Left lung (tissue), 10 donors: Measurements from ENCODE around the gene OVCH2. TPM values are rescaled to one million over a fixed set of nuclear protein-coding genes. Genes with fewer than 3 reads are reported as not detected.

Source experiments
- ATAC-seq: fragments of 200-7000 bp; cut with Tn5 transposase; one replicate; pipeline ENCODE4 v1.9.1; 2020; ENCODE audit warnings: moderate library complexity
- DNase-seq, 4 donors: peaks; one replicate each; pipeline ENCODE4 v3.0.0-alpha.2; 2013 to 2020
- H3K27ac ChIP-seq, 2 donors: fragments of 200-600 bp; sonication (generic) in 1 of 2; one replicate each; pipeline versions ENCODE4 v1.5.0 to v1.8.0; 2020 to 2021
- H3K27me3 ChIP-seq, 2 donors: fragments of 200-600 bp; sonication (generic) in 1 of 2; one replicate each; pipeline versions ENCODE4 v1.5.0 to v1.8.0; 2020 to 2021
- H3K36me3 ChIP-seq, 2 donors: fragments of 200-600 bp; sonication (generic) in 1 of 2; one replicate each; pipeline versions ENCODE4 v1.5.0 to v1.8.0; 2020 to 2021
- H3K4me1 ChIP-seq, 2 donors: fragments of 200-600 bp; one replicate each; pipeline ENCODE4 v1.8.0; 2021
- H3K4me3 ChIP-seq, 2 donors: fragments of 200-600 bp; sonication (generic) in 1 of 2; one replicate each; pipeline versions ENCODE4 v1.5.0 to v1.8.0; 2020 to 2021; ENCODE audit warnings: mild to moderate bottlenecking in 1 of 2
- H3K9me3 ChIP-seq, 2 donors: fragments of 200-600 bp; sonication (generic) in 1 of 2; one replicate each; pipeline versions ENCODE4 v1.5.0 to v1.8.0; 2020 to 2021
- intact Hi-C, 2 donors: fragments of 100-400 bp; cut with DNase I; formaldehyde crosslinking; loops; one replicate each; pipeline versions ENCODE4 v1.11.2 to v1.14.2; 2022
- polyA plus RNA-seq, 6 donors: library from polyadenylated mRNA; unstranded; fragments of 120-200 nt; gene quantifications; one replicate each; pipeline ENCODE4 v1.2.1, GENCODE V29; 2013; ENCODE audit not compliant: insufficient read length in 6 of 6
- total RNA-seq, 2 donors: library from RNA; stranded (reverse); fragmentation: NEBNext Ultra II Directional; extraction: Animal tissue kit (Norgen Biotek cat#: 25700); gene quantifications; one replicate each; pipeline ENCODE4 v1.2.1, GENCODE V29; 2021
- TF ChIP-seq, protein P1 (sequence below), 2 donors: fragments of 200-600 bp; sonication (generic) in 1 of 2; IDR thresholded peaks; one replicate each; pipeline versions ENCODE4 v1.5.0 to v1.8.0; 2021; ENCODE audit warnings: antibody characterized with exemption in 2 of 2
- donor health status: DM: no; HTN: yes; CAD: no.
- donor health status: DM: no; HTN: no; CAD: no.

OVCH2 gene
- total and polyA plus RNA-seq, 8 donors = 0.81 to 8.6 (median 4.9) TPM

DNA sequence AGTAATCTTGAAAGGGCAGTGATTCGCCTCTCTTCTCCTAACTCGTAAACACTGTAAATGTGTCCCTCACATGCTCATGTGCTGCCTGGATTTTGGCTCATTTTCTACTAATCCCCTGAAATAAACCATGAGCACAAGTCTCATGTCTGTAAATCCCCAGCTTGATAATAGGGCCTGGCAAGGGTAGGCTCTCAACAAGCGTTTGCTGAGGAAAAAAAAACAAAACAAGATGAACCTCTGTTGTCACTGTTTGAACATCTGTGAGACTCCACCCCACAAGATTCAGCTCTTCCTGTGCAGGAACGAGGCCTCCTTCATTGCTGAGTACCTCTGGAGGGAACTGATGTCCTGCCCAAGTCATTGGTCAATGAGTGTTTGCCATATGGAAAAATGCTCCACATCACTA, 28.5 kb downstream of the OVCH2 start:
- Histone ChIP-seq H3K27me3 (peaks cover 0 to 45% of the 10 kb centered on the region in 2 donors), H3K27ac (no peak overlapping the region), H3K9me3 (no peaks in the 10 kb centered on the region), H3K4me1 (peaks cover 7 to 16% of the 10 kb centered on the region in 2 donors), H3K4me3 (no peak overlapping the region), H3K36me3 (no peaks in the 10 kb centered on the region)
- ATAC-seq (no peak), DNase-seq (peak in 1 of 4 donors; percentile 33)
- TF ChIP-seq, protein P1, sequence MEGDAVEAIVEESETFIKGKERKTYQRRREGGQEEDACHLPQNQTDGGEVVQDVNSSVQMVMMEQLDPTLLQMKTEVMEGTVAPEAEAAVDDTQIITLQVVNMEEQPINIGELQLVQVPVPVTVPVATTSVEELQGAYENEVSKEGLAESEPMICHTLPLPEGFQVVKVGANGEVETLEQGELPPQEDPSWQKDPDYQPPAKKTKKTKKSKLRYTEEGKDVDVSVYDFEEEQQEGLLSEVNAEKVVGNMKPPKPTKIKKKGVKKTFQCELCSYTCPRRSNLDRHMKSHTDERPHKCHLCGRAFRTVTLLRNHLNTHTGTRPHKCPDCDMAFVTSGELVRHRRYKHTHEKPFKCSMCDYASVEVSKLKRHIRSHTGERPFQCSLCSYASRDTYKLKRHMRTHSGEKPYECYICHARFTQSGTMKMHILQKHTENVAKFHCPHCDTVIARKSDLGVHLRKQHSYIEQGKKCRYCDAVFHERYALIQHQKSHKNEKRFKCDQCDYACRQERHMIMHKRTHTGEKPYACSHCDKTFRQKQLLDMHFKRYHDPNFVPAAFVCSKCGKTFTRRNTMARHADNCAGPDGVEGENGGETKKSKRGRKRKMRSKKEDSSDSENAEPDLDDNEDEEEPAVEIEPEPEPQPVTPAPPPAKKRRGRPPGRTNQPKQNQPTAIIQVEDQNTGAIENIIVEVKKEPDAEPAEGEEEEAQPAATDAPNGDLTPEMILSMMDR (IDR thresholded peaks at IDR 0.05) = no peak
- intact Hi-C loops = no loop called here

DNA sequence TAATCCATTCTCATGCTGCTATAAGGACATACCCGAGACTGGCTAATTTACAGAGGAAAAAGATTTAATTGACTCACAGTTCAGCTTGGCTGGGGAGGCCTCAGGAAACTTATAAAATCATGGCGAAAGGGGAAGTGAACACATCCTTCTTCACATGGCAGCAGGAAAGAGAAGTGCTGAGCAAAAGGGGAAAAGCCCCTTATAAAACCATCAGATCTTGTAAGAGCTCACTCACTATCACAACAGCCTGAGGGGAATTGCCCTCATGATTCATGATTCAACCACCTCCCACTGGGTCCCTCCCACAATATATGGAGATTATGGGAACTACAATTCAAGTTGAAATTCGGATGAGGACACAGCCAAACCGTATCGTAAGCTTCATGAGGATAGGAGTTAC, 29.2 kb downstream of the OVCH2 start:
- DNase-seq (no peak), ATAC-seq (no peak)
- no peak overlapping the region for H3K4me3 ChIP-seq
- peaks cover 7 to 17% of the 10 kb centered on the region in 2 donors for H3K4me1 ChIP-seq
- TF ChIP-seq, protein P1 (IDR thresholded peaks at IDR 0.05) = no peak
- H3K27ac ChIP-seq = no peak overlapping the region
- intact Hi-C loops = no loop called here
- no peaks in the 10 kb centered on the region for H3K36me3 ChIP-seq
- no peaks in the 10 kb centered on the region for H3K9me3 ChIP-seq
- peaks cover 0 to 52% of the 10 kb centered on the region in 2 donors for H3K27me3 ChIP-seq

DNA sequence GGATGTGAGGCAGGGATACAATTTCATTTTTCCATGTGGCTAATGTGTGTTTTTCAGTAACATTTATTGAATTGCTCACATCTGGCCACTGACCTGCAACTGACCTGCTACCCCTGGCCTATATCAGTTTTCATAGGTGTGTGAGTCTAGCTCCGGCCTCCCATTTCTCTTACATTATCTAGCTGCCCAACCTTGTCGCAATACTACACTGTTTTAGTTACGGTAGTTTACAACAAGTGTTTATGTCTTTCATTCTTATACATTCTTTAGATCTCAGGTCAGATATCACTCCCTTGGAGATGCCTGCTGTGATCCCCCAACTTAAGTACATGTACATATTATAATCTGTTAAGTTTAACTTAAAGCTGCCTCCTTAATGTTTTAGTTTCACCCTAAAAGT, 30.6 kb downstream of the OVCH2 start:
- TF ChIP-seq, protein P1 (IDR thresholded peaks at IDR 0.05) = no peak
- DNase-seq (no peak), ATAC-seq (no peak)
- Histone ChIP-seq H3K27me3 (peaks cover 0 to 49% of the 10 kb centered on the region in 2 donors), H3K36me3 (no peaks in the 10 kb centered on the region), H3K4me1 (peaks cover 7 to 17% of the 10 kb centered on the region in 2 donors), H3K27ac (no peak overlapping the region), H3K4me3 (no peak overlapping the region), H3K9me3 (no peaks in the 10 kb centered on the region)
- intact Hi-C loops = no loop called here

DNA sequence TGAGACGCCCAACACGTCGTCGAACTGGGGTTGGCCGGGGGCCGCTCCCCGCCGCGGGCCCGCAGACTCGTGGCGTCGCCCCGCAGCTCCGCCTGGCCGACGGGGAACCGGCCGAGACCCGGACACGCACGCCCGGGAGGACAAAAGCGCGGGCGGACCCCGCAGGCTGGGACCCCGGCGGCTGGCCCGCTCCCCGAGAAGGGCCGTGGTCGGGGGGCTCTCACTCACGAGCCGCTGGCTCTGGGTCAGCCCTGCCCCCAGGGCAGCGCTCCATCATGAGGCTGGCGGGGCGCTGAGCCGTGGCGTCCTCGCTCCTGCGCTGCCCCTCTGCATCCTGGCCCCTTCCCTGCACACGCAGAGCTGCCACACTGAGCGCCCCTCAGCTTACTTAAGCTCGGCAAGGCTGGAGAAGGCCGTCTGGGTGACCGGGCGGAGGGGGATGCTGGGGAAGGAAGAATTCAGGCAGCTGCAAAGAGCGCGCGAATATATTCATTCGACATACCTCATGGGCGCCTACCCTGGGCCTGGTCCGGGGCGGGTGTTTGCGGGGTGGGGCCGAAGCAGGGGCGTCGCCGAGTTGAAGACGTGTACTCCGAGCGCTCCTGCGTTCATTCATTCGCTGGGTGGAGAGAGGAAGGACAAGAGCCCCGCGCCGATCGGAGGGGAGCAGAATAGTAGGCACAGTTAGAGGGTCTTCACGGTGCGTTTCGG, 32.4 kb downstream of the OVCH2 start:
- peaks cover 0 to 43% of the 10 kb centered on the region in 2 donors for H3K27me3 ChIP-seq
- H3K9me3 ChIP-seq = no peaks in the 10 kb centered on the region
- no peaks in the 10 kb centered on the region for H3K36me3 ChIP-seq
- TF ChIP-seq, protein P1 (IDR thresholded peaks at IDR 0.05) = no peak
- H3K27ac ChIP-seq = peak overlapping the region in 1 of 2 donors; percentile 9
- H3K4me1 ChIP-seq = peaks cover 7 to 17% of the 10 kb centered on the region in 2 donors
- intact Hi-C loops = no loop called here
- ATAC-seq = peak; percentile 71
- peak overlapping the region; percentile 44 to 51 for H3K4me3 ChIP-seq
- DNase-seq = peak in 2 of 4 donors; percentile 49 to 79

DNA sequence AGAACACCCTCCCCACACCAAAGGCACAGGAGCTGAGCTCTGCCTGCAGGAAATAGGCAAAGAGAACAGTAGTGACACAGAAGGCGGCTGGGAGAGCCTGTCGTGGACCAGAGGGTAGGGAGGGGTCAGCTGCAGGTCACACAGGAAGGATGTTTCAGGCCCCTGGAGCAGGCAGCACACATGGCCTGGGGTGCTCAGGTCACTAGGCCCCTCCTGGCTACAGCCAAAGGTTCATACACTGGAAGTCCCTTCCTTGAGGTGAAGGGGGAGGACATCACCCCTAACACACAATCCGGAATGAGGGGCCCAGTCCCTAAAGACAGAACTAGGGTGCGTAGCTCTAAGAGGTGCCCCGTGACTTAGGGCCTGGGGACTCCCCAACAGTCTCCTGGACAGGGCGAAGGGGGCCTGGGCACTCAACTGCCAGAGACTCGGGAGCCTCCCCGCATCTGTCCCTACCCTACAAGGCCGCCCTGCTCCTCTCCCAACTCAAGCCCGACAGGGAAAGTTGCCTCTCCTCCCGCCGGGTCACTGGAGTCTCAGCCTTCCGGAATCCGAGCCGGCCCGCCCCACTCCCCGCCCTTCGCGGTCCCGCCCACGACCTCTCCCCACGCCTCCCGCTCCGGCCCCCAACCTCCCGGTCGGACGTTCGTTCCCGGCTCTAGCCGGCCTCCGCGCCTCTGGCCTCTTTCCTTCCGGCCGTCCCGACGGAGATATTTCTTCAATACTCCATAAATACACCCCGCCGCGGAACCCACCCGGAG, 33.1 kb downstream of the OVCH2 start, which contains the start of gene CYB5R2:
Gene CYB5R2 (minus strand): TSS at position 541 of the 764 bp plus-strand sequence. CDS start 675 bp downstream, outside the sequence.
- H3K9me3 ChIP-seq = no peaks in the 10 kb centered on the region
- TF ChIP-seq, protein P1 (IDR thresholded peaks at IDR 0.05) = no peak
- ATAC-seq = peak; percentile 94
- peak in 3 of 4 donors; percentile 71 to 91 (median 72) for DNase-seq
- H3K27me3 ChIP-seq = peaks cover 0 to 43% of the 10 kb centered on the region in 2 donors
- intact Hi-C loops = no loop called here
- peaks cover 7 to 17% of the 10 kb centered on the region in 2 donors for H3K4me1 ChIP-seq
- no peaks in the 10 kb centered on the region for H3K36me3 ChIP-seq
- peak within 1 kb of the TSS in 1 of 2 donors; percentile 9 for H3K27ac ChIP-seq
- H3K4me3 ChIP-seq = peak within 1 kb of the TSS; percentile 44 to 51
